MM.1S (cell line): ENCODE measurements around the gene ITPKA.

Experiments
- CTCF ChIP-seq: fragments of 300-600 bp; sonication (generic); IDR thresholded peaks from 2 replicates; pipeline ENCODE4 v1.5.1; 2016; ENCODE audit warnings: antibody characterized with exemption, low read length, mixed read lengths
- EZH2 ChIP-seq: fragments of 300-600 bp; sonication (generic); optimal IDR thresholded peaks from 2 replicates; pipeline ENCODE3; 2017; ENCODE audit warnings: low read depth, mild to moderate bottlenecking, antibody characterized with exemption, low read length, mixed read lengths
- EZH2phosphoT487 ChIP-seq: fragments of 300-600 bp; sonication (generic); IDR thresholded peaks from 2 replicates; pipeline ENCODE4 v1.6.1; 2018; ENCODE audit warnings: antibody characterized with exemption, low read length

GRCh38 chr15:41483115-41483514 lies 10.6 kb upstream of the ITPKA start:
- TF ChIP-seq CTCF (no peak), EZH2 (no peak), EZH2phosphoT487 (no peak)
